Epithelial cell of esophagus (primary cell): ENCODE measurements around the gene DCAF10.
A peak's percentile ranks its signal among the peaks of the same experiment; 100 is the strongest.
"Not testable (repeated sequence)": the region's sequence is repeated elsewhere in the genome, so short reads cannot be mapped to it uniquely, and the experiment has no call there.

ENCODE experiments used
- DNase-seq: peaks from one replicate; pipeline ENCODE4 v3.0.0; 2010; ENCODE audit warnings: low read depth
- H3K4me3 ChIP-seq: 2 replicates; pipeline ENCODE4 v1.5.1; 2011; ENCODE audit warnings: mild to moderate bottlenecking, low read length, control low read depth
- CTCF ChIP-seq: IDR thresholded peaks from 2 replicates; pipeline ENCODE4 v1.5.1; 2011; ENCODE audit warnings: low read depth, mild to moderate bottlenecking, low read length, control low read depth, inconsistent platforms; ENCODE audit not compliant: insufficient read depth; ENCODE audit errors: missing control alignments

The DCAF10 gene

GRCh38 chr9:37796232-37796631 is 4.4 kb upstream of the DCAF10 start:
- DNase-seq, result no peak
- no peak for TF ChIP-seq CTCF
- H3K4me3 ChIP-seq, result no peak overlapping the region

GRCh38 chr9:37798677-37799076 is 1.9 kb upstream of the DCAF10 start:
- no peak for DNase-seq
- H3K4me3 ChIP-seq, result no peak overlapping the region
- no peak for TF ChIP-seq CTCF

GRCh38 chr9:37801287-37801850 is 772 bp downstream of the DCAF10 start:
- H3K4me3 ChIP-seq, result peak overlapping the region; percentile 74
- no peak for TF ChIP-seq CTCF
- peak; percentile 43 for DNase-seq

- no peak for TF ChIP-seq CTCF
- DNase-seq, result no peak
- peak overlapping the region; percentile 74 for H3K4me3 ChIP-seq
Observed at GRCh38 chr9:37801959-37802711, 1.5 kb downstream of the DCAF10 start.

- no peak overlapping the region for H3K4me3 ChIP-seq
- TF ChIP-seq CTCF, result no peak
- no peak for DNase-seq
Observed at GRCh38 chr9:37806271-37806670, 5.7 kb downstream of the DCAF10 start.

GRCh38 chr9:37809676-37810075 is 9.1 kb downstream of the DCAF10 start:
- H3K4me3 ChIP-seq, DNase-seq: not testable (repeated sequence)

- TF ChIP-seq CTCF, result no peak
- no peak overlapping the region for H3K4me3 ChIP-seq
- DNase-seq, result no peak
Observed at GRCh38 chr9:37811906-37812476, 11.4 kb downstream of the DCAF10 start.
